Stimulated activated CD8-positive, alpha-beta memory T cell treated with anti-CD3 and anti-CD28 coated beads, Interleukin-15, amount 100 ng/mL, for 48 hours (primary cell): Measurements from ENCODE around the gene LRRK1.

Source experiments
- DNase-seq, 2 donors: peaks; one replicate each; pipeline ENCODE4 v3.0.0-alpha.2; 2020; ENCODE audit warnings: low read depth in 2 of 2

The LRRK1 gene

DNA sequence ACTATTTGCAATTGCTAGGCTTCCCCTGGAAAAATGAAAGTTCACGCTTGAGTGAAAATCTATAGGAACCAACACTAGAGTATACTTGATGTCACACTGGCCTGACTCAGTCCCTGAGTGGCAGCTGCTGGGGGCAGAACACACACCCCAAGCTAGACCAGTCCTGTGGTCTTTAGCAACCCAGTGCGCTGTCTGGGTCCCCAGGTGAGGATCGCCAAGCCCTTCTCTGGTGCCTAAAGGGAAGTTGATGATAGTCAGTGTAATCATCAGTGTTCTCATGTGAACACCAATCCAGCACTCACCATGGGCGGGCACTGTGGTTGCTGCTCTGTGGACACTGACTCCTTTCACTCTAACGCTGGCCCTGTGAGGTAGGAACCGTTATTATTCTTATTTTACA is 28.3 kb upstream of the LRRK1 start:
- no peak for DNase-seq

DNA sequence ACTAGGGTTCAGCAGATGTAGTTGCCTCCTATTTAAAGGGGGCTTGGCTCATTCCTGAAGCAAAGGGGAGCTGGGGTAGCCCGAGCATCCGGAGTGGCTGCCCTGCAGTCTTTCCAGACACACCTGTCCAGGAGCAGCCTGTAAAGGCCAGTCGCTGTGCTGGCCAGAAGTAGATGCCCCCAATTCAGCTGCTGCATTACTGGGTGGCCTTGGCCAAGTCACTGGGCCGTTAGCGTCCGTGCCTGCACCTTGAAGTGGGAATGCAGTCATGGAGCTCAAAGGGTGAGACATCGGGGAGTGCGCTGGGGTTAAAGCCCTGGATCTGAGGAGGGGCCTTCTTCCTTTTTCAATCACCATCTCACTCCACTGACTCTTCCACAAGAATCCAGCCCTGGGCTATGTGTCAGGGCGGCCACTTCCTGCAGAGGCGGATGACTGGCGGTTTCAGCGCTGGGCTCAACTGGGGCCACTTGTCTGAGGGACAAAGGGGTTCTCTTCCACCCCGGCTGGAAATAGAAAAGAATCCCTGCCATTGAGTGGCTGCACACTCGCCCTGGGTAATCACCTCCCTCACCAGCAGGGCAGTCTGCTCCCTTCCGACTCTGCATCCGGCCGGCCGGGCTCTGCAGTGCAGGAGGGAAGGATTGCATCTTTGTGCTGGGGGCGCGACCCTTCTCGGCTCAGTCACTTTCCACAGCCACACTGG is 27.7 kb upstream of the LRRK1 start:
- no peak for DNase-seq

GRCh38 chr15:100892013-100892355 is 27.2 kb upstream of the LRRK1 start:
- no peak for DNase-seq

DNA sequence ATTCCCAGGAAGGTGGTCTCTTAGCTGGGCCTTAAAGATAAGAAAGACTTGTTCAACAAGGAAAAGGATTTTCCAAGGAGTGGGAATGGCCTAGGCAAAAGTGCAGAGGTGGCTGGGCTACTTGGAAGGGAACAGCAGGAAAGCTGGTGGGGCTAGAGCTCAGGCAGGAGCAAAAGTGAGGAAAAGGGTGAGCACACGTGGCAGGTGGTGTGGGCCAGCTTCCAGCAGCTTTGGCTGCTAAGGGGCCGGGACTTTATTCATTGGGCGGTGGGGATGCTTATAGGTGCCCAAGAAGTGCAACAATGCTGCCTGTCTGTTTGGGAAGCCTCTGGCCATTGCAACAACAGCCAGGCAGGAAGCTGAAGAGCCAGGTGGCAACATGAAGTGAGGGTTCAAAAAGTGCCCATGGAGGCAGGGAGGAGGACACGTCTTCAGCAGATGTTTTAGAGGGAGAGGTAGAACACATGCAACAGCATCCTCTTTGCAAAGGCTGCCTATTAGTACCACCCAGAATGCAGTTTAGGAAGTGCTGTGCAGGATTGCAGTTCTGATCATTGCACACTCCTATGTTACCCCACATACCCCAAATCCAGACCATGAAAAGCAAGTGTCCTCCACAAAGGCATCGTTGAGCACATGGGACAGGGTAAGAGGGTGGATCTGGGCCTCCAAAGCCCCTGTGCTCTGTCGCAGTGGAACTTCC is 25.7 kb upstream of the LRRK1 start:
- no peak for DNase-seq

DNA sequence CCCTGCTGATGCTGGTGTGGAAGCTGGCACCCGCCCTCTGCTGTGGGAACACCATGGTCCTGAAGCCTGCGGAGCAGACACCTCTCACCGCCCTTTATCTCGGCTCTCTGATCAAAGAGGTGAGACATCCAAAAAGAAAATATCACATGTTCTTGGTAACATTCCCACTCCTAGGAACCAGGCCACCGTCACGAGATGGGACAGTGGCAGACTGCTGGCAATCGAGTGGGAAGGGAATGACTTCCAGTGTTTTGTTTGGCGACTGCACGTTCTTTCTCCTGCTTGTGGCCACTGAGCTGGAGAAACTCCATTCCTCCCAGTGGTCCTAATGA is 25.2 kb upstream of the LRRK1 start:
- DNase-seq, result no peak

- DNase-seq, result no peak
These were observed 23.4 kb upstream of the LRRK1 start for GRCh38 chr15:100895721-100896120.

DNA sequence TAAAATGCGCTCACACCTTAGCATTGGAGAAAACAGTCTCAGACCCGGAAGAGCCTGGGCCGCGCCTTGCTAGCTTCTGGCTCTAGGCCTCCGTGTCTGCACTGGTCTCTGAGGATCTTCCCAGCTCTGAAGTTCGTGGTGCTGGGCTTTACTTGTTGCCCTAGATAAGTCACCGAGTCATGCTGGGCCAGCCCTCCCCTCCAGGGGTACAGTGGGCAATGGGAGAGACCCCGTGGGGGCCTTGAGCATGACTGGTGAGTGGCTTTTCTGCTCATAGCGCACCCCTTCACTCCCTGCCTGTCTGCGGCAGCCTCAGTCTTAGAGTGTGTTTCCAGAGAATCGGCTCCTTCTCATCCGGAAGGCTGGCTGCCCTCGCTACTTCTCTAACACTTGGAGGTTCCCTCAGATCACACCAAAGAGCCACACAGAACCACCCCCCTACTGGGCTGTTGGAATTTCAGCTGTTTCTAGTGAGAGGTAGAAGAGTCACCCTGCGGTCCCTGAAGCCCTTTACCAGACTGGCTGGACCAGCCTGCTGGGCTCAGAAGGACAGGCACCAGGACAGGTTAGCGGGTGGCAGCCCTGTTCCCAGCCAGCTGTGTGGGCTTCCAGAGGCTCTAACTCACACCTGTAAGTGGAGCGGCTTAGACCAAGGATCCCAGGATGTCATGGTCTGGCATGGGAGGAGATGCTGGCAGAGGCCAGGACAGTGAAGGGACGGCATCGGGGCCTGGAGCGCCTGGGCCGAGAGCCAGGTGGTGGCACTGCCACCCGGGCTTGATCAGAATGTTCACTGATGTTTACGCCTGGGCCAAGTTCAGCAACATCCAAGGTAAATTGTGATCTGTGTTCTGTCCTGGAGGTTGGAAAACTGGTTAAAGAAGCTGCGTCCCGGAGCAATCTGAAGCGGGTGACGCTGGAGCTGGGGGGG is 21.7 kb upstream of the LRRK1 start:
- DNase-seq, result no peak

- no peak for DNase-seq
These were observed 21.0 kb upstream of the LRRK1 start for GRCh38 chr15:100898152-100898490.

- no peak for DNase-seq
These were observed 20.3 kb upstream of the LRRK1 start for GRCh38 chr15:100898661-100899462.

GRCh38 chr15:100899601-100900000 is 19.6 kb upstream of the LRRK1 start:
- DNase-seq, result no peak

DNA sequence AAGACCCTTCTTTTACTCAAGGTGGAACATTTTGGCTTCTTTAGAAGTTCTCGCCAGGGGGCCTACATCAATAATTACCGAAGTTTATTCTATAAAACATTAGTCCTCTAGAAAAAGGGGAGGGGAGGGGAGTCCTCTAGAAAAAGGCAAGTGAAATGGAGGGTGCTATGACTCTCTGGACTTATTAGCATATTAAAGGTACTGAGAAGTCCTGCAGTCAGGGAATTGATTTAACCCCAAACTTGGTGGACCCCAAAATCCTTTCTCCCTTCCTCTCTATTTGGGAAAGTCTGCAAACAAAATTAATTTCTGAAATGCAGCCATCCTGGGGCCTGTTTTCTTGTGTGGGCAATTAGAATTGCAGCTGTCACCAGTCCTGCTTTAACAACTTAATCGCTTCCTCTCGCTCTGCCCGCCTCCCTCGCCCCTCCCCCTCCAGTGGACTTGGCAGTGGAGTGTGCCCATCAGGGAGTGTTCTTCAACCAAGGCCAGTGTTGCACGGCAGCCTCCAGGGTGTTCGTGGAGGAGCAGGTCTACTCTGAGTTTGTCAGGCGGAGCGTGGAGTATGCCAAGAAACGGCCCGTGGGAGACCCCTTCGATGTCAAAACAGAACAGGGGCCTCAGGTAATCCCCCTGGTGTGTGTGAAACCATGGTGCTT is 18.9 kb upstream of the LRRK1 start:
- no peak for DNase-seq

GRCh38 chr15:100900795-100901169 is 18.4 kb upstream of the LRRK1 start:
- no peak for DNase-seq

DNA sequence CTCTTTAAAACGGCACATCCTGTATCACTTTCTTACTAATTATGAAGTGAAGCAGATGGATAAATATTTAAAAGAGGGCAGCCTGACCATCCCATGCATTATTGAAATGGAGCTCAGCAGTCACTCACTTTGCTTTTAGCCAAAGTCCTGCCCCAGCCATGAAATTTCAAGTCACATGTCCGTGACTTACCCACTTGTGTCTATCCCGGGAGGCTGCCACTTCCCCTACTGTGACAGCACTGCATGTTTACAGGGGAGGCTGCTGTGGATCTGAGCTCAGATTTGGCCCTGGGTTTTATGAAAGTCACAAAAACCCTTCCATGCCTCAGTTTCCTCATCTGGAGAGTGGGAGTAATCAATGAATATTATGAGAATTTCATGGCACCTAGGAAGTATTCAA is 17.9 kb upstream of the LRRK1 start:
- DNase-seq, result no peak

DNA sequence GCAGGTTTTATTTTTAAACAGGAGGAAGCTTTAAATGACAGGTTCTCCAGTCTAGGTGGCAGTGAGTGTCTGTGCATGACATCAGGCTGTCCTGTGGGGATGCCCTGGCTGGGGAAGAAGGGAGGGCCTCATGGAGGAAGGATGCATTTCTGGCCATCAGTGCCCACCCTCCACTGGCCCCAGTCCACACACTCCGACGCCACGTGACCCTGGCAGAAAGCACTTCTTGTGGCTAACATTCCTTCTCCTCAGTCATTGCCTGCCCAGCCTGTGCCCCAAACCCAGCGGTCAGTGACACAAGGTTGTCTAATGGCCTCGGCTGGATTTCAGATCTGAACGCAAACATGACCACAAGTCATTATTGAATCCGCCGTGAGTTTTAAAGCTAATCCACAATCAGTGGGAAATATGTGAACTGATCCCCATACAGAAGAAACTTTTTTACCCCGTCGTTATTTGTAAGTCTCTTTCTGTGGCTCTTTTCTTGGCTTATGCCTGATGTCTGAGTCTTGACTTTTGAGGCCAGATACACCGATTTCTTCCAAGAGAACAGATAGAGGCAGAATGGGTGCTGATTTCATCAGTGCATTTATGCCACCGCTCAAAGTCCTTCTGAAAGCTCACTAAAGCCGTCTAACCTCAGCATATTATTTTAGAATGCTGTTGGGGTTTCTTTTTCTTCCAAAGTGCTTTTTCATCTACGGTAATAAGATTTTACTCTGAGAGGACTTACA is 17.3 kb upstream of the LRRK1 start:
- DNase-seq, result no peak

- no peak for DNase-seq
These were observed 16.6 kb upstream of the LRRK1 start for GRCh38 chr15:100902436-100903167.

DNA sequence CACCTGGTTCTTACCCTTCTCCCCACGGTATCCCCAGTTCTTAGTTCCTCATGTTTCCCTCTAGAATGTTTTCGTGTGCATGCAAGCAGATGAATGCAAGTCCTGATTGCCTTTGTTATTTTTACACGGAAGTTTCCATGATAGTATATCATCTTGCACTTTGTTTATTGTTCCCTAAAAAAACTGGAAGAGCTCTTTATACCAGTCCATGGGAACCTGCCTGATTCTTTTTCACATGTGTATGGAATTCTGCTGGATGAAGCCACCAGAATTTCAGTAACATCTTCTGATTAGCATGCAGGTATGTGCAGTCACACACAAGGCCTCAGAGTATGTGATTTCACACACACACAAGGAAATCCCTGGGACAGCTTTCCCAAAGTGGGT is 16.0 kb upstream of the LRRK1 start:
- no peak for DNase-seq

DNA sequence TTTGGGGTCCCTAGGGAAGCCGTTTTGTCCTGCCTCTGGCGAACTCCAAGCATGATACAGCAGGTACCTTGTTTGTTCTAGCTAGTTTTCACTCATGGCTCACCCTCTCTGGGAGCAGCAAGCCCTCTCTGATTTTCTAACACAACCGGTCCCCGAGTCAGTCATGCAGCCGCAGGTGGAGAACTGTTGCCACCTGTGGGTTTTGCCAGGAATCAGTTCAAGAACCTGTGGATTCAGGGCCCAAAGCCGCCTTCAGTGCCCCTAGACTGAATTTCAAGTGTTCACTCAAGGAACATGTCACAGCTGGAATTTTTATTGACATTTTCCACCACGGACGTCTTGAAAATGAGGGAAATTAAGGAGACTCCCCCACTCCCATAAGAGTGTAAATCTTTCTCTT is 13.3 kb upstream of the LRRK1 start:
- DNase-seq, result no peak

- no peak for DNase-seq
These were observed 10.7 kb upstream of the LRRK1 start for GRCh38 chr15:100908466-100908865.

DNA sequence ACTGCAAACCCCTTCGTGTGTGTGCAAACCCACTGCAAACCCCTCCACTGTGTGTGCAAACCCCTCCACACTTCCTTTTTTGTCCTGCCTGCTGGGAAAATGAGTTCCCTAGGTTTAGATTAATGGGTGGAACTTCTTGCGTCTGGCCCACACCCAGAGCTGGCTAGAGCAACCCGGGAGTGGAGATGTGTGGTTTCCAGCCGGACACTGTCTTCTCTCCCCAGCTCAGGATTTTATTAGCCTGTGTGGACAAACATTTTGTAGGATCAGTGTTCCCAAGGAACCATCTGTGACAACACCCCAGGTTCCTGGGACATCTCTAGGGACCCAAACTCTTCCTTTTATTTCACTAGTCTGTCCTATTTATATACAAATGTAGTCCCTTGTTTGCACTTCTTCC is 9.6 kb upstream of the LRRK1 start:
- no peak for DNase-seq
